ENCODE results near the gene HOXC13. TPM values are rescaled to one million over a fixed set of nuclear protein-coding genes. Genes with fewer than 3 reads are reported as not detected.

HOXC13 gene, protein sequence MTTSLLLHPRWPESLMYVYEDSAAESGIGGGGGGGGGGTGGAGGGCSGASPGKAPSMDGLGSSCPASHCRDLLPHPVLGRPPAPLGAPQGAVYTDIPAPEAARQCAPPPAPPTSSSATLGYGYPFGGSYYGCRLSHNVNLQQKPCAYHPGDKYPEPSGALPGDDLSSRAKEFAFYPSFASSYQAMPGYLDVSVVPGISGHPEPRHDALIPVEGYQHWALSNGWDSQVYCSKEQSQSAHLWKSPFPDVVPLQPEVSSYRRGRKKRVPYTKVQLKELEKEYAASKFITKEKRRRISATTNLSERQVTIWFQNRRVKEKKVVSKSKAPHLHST
- not detected in 2 replicates for total RNA-seq

DNA sequence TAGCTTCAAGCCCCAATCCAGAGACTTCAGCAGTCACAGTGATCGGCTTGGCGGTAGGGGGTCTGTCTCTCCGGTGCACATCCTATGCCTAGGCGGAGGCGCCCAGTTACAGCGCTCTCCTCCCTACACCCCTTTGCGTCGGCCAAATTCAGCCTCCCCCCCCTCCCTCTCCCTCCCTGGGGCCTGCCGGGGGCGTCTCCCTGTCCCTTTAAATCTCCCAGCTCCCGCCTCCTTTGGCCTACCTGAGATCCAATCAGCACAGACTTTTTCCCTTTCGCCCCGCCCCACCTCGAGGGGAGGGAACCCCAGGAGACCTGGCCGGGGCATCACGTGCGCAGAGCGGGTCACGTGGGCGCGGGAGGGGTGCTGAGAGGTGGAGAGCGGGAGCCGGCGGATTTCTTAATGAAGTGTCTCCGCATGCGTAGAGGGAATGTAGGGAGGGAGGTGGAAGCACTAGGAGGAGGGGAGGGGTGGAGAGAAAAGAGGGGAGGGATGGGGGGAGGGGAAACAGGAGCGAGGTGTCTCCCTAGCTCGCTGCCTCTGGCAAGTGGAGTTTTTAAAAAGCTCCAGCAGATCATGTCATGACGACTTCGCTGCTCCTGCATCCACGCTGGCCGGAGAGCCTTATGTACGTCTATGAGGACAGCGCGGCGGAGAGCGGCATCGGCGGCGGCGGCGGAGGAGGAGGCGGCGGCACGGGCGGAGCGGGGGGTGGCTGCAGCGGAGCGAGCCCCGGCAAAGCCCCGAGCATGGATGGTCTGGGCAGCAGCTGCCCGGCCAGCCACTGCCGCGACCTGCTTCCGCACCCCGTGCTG, at the start of gene HOXC13:
HOXC13 (plus strand) TSS at position 506 of the 815 bp plus-strand sequence; CDS start at position 582, 76 bp downstream.

DNA sequence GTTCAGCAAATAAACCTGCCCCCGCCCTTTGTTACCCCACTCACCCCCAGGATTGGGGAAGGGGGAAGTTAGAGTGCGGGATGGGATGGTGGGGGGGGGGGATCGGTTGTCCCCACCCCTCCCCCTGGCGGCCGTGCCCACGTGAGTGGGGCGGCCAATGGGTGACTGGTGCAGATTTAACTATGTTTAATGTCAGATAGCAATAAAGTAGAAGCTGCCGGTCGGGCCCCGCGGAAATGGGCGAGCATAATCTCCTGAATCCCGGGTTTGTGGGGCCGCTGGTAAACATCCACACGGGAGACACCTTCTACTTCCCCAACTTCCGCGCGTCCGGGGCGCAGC, 16.0 kb downstream of the HOXC13 start, which contains the start of gene HOXC12:
HOXC12 (plus strand) TSS at position 210 of the 342 bp plus-strand sequence; CDS start at position 237, 27 bp downstream.

DNA sequence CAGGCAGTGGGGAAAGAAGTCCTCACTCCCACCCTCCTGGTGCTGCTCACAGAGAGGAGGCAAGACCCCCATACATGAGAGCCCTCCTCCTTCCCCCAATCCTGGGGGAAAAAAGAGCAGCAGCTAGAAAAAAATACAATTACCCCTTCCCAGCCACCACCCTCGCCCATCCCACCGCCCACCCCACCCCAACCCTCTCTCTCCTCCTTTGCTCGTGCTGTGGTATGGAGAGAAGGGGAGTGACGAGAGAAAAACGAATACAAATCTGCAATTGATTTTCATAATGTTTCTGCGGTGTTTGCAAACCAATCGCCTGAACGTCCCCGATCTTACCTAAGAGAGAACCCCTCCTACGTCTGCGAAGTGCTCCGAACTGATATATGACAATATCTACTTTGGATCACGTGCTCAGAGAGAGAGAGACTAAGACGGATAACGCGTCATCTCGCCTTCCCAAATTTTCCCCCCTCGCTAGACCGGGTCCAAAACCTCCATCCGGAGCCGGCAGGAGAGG, 34.1 kb downstream of the HOXC13 start, which contains the start of gene HOXC11:
HOXC11 (plus strand) TSS at position 405 of the 514 bp plus-strand sequence. CDS start 116 bp downstream, outside the sequence.

DNA sequence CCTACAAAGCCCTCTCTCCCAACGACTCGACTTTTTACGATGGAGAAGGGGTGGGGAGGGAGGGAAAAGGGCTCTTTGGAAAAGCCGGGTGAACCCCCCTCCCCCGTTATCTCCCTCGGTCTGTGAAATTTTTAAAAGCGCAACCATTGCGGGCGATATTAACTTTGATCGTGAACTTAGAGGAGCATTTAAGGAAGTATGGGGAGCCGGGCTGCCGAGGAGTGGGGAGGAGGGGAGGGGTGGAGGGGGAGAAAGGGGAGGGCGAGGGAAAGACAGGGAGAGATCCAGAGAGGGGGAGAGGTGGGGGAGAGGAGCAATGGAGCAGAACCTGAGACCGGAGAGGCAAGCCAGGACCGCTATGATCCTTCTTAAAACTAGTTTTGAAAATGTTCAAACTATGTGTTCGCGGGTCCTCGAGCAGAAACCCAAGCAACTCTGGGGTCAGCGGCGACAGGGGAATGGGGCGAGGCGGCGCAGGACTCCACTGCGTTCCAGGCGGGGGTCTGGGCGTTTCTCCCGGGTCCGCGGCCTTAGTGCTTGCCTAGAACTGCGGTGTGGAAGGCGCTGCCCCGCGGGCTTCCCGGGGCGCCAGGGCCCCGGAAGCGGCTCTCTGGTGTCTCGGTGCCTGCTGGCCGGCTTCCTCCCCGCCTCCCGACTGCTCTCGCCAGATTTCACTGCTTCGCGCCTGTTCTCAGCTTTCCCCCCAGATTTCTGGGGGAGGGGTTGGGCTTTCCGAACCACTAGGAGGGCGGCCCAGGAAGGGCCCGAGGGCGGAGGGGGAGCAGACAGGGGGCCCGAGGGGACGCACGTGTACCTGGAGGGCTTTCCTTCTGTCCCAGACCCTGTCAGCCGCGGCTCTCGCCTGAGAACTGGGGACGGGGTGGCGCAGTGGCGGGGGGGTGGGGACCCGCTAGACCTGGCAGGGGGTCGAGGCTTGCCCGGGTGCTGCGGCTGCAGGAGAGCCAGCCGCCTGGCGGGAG, 35.7 kb downstream of the HOXC13 start, which contains the start of gene HOTAIR:
HOTAIR (minus strand) TSS at position 871 of the 980 bp plus-strand sequence.

DNA sequence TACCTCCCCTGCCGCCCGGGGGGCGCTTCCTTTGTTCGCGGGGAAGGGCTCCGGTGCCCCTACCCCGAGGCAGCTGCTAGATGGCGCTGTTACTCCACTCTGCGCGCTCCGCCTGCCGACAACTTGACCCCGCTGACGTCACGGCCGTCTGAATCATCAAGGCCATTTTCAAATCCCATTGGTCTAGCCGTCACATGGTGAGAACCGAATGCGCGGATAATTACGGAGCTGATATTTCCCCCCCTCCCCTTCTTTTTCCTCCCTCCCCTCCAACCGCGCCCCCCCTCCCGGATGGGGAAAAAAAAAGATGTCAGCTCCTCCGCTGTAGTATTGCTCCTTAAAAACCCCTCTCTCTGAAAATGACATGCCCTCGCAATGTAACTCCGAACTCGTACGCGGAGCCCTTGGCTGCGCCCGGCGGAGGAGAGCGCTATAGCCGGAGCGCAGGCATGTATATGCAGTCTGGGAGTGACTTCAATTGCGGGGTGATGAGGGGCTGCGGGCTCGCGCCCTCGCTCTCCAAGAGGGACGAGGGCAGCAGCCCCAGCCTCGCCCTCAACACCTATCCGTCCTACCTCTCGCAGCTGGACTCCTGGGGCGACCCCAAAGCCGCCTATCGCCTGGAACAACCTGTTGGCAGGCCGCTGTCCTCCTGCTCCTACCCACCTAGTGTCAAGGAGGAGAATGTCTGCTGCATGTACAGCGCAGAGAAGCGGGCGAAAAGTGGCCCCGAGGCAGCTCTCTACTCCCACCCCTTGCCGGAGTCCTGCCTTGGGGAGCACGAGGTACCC, 46.5 kb downstream of the HOXC13 start, which contains the start of gene HOXC10:
HOXC10 (plus strand) TSS at position 246 of the 791 bp plus-strand sequence; CDS start at position 360, 114 bp downstream.

Other genes starting within 250 kb of the HOXC13 start
- 79.5 and 83.9 TPM in 2 replicates for gene CALCOCO1, start 211.4 kb upstream of the HOXC13 start, total RNA-seq
- gene CISTR, start 186.9 kb upstream of the HOXC13 start, total RNA-seq, result not detected in 2 replicates
- gene HOXC12, start 16.1 kb downstream of the HOXC13 start, total RNA-seq, result not detected in 2 replicates
- not detected in 2 replicates for gene HOXC11, start 34.3 kb downstream of the HOXC13 start, total RNA-seq
- gene HOTAIR, start 36.1 kb downstream of the HOXC13 start, total RNA-seq, result not detected in 2 replicates
- gene HOXC10, start 46.3 kb downstream of the HOXC13 start, total RNA-seq, result not detected in 2 replicates
- not detected in 2 replicates for gene HOXC9, start 61.3 kb downstream of the HOXC13 start, total RNA-seq
- not detected in 2 replicates for gene HOXC8, start 70.2 kb downstream of the HOXC13 start, total RNA-seq
- gene HOXC6, start 89.6 kb downstream of the HOXC13 start, total RNA-seq, result not detected in 2 replicates
- gene HOXC5, start 94.2 kb downstream of the HOXC13 start, total RNA-seq, result not detected in 2 replicates
- not detected in 2 replicates for gene HOXC4, start 115.0 kb downstream of the HOXC13 start, total RNA-seq